Activated T-cell treated with anti-CD3 and anti-CD28 coated beads for 1 hour (primary cell): ENCODE data around the gene MCMBP.
"Not testable (repeated sequence)": the region's sequence is repeated elsewhere in the genome, so short reads cannot be mapped to it uniquely, and the experiment has no call there.

Source experiments
- DNase-seq: peaks from one replicate; pipeline ENCODE4 v3.0.0-alpha.2; 2020; ENCODE audit warnings: low read depth

Gene MCMBP

GRCh38 chr10:119872610-119872859 lies at the start of gene MCMBP:
Gene MCMBP, minus strand, starts transcription at chr10:119872843. Its CDS starts 259 bp downstream, at chr10:119872584.
- DNase-seq, result no peak

- no peak for DNase-seq
Measured at GRCh38 chr10:119919826-119920225, 47.2 kb upstream of the MCMBP start.

- no peak for DNase-seq
Measured at GRCh38 chr10:119919271-119919670, 46.6 kb upstream of the MCMBP start.

GRCh38 chr10:119917777-119918176 lies 45.1 kb upstream of the MCMBP start:
- DNase-seq, result no peak

GRCh38 chr10:119910689-119911088 lies 38.0 kb upstream of the MCMBP start:
- DNase-seq, result no peak

DNA sequence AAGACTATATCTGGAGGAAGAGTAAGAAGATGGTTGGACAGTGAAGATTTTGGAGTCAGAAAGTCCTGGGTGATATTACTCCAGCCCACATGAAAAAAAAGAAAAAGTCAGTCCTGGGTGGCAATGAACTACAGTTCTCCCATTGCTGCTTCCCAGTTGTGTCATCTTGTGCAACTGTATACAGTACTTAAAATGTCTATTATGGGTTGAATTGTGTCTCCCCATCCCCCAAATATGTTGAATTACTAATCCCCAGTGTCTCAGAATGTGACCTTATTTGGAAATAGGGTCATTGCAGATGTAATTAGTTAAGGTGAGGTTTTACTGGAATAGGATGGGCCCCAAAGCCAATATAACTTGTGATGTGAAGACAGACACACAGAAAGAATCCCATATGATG lies 35.5 kb upstream of the MCMBP start:
- DNase-seq, result no peak

- DNase-seq, result not testable (repeated sequence)
Measured at GRCh38 chr10:119907695-119908094, 35.1 kb upstream of the MCMBP start.

- no peak for DNase-seq
Measured at GRCh38 chr10:119903946-119904666, 31.5 kb upstream of the MCMBP start.

- no peak for DNase-seq
Measured at GRCh38 chr10:119898577-119898976, 25.9 kb upstream of the MCMBP start.

DNA sequence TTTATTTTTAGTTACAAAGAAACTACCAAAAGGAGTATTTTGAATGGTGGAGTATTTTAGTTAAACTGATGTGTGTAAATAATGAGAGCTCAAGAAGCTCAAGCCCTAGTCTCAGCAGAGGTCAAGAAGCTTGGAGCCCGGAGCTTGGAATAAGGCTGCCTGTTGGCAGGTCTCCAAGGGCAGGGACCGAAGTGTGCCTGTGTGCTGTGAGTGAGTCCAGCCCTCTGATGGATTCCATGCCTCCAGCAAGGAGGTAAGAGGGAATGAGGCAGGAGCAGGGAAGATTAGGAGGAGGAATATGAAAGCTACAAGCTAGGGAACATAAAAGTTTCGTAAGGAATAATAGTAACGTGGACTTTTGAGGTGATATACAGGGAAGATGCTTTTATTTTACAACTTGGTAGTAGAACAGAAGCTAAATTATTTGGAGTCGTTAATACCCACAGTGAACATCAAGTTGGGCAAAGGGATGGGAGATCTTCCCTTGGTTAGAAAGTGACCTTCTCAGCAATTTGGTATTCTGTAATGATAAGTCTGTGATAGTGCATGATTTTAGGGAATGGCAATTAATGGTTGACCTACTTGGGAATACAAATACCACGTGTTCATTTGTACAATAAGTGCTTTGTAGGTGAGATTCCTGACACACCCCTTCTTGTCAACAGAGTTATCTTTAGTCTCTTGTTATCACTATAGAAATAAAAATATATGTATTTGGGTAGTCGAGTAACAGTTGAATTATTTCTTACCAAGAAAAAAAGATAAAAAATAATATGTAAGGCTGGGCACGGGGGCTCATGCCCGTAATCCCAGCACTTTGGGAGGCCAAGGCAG lies 24.5 kb upstream of the MCMBP start:
- DNase-seq, result no peak

GRCh38 chr10:119896061-119896655 lies 23.5 kb upstream of the MCMBP start:
- no peak for DNase-seq

DNA sequence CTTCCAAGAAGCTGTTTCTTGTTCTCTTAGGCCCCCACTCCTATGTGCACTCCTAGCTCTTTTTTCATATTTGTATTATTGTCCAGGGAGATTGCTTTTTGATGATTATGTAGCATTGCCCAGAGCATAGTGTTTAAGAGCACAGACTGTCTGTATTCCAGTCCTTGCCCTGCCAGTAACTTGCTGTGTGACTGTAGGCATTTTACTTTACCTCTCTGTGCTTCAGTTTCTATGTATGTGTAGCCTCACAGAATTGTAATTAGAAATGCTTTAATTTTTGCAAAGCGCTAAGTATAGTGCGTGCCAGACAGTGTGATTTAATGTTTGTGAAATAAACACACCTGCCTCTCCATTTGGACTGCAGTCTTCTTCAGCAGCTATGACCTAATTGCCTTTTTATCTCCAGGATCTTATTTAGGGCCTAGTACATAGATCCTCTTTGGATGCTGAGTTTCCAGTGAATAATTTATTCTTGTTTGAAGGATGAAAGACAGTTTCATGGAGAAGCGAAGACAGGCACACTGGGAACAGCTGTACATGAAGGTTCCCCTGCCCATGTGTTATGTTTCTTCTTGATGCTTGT lies 21.3 kb upstream of the MCMBP start:
- DNase-seq, result no peak

- DNase-seq, result no peak
Measured at GRCh38 chr10:119893074-119893473, 20.4 kb upstream of the MCMBP start.

- DNase-seq, result peak; percentile 84
Measured at GRCh38 chr10:119892188-119893065, 19.8 kb upstream of the MCMBP start, which contains the start of gene SEC23IP. Gene SEC23IP, plus strand, starts transcription at chr10:119892730. Its CDS starts 53 bp downstream, at chr10:119892783.

DNA sequence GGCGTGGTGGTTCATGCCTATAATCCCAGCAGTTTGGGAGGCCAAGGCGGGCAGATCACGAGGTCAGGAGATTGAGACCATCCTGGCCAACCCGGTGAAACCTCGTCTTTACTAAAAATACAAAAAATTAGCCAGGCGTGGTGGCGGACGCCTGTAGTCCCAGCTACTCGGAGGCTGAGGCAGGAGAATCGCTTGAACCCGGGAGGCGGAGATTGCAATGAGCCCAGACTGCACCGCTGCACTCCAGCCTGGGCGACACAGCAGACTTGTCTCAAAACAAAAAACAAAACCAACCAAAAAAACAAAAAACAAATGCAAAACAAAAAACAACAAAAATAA lies 19.2 kb upstream of the MCMBP start:
- DNase-seq, result not testable (repeated sequence)

GRCh38 chr10:119890307-119890706 lies 17.7 kb upstream of the MCMBP start:
- DNase-seq, result not testable (repeated sequence)

DNA sequence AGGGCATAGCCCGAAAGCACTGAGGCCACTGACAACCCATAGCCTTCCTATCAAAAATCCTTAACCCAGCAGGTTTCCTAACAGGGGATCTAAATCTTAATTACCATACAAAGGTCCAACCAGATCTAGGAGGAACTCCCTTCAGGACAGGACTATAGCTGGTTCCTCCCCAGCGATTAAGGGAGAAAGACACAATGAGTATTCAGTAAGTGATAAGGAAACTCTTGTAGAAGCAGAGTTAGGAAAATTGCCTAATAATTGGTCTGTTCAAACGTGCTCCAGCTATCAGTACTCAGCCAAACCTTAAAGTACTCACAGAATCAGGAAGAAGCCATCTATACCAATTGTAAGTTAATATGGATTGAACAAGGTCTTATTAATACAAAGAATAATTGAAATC lies 16.6 kb upstream of the MCMBP start:
- DNase-seq, result not testable (repeated sequence)

DNA sequence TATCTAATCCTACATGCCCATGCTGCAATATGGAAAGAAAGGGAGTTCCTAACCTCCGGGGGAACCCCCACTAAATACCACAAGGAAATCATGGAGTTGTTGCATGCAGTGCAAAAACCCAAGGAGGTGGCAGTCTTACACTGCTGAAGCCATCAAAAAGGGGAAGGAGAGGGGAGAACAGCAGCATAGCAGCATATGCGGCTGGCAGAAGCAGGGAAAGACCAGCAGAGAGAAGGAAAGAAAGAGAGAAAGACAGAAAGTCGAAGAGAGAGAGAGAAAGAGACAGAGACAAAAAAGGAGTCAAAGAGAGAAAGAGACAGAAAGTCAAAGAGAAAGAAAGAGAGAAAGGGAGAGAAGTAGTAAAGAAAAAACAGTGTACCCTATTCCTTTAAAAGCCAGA lies 16.1 kb upstream of the MCMBP start:
- DNase-seq, result not testable (repeated sequence)

DNA sequence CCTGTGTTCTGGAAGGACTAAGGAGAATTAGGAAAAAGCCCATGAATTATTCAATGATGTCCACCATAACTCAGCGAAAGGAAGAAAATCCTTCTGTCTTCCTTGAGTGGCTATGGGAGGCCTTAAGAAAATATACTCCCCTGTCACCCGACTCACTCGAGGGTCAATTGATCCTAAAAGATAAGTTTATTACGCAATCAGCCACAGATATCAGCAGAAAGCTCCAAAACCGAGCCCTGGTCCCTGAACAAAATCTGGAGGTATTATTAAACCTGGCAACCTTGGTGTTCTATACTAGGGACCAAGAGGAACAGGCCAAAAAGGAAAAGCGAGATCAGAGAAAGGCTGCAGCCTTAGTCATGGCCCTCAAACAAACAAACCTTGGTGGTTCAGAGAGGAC lies 13.4 kb upstream of the MCMBP start:
- not testable (repeated sequence) for DNase-seq

DNA sequence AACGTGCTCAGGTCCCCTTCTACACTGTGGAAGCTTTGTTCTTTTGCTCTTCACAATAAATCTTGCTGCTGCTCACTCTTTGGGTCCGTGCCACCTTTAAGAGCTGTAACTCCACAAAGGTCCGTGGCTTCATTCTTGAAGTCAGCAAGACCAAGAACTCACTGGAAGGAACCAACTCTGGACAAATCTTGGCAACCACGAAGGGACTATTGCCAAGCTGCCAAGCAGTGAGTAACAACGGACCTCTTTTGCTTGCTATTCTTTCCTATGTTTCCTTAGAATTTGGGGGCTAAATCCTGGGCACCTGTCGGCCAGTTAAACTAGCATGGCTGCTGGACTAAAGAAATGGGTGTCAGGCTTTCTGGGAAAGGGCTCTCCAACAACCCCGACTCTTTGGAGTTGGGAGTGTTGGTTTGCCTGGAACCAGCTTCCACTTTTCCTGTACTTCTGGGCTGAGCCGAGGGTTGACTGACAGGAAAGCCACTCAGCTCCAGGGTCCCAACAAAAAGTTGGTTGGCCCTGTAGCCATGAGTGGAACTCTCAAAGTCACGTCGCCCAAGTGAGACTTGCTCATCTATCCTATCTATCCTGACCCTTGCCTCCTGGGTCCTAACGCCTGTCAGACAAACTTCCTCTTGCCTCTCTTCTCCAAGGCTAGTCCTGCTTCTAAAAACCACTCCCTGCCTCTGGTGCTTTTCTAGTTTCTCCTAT lies 11.4 kb upstream of the MCMBP start:
- not testable (repeated sequence) for DNase-seq

- DNase-seq, result no peak
Measured at GRCh38 chr10:119878524-119878923, 5.9 kb upstream of the MCMBP start.
